ENCODE measurements around the gene HDAC9.

DNA sequence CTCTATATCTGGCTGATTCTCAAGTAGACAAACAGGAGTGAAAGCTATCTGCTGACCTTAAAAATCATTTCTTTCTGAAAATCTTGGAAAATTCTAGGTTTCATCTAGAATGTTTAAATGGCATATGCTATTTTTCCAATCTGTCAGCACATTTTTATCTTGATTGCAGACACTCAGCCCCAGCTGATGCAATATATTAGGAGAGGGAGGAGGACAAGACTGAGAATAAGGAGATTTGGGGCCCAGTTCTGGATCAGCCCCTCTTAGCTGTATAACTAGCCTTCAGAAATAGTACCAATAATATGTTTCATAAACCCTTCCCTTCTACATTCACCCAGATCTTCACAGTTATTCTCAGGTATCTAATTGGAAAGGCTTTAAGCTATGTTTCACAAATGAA lies 131.2 kb downstream of the HDAC9 start:
- TF ChIP-seq, protein P1, sequence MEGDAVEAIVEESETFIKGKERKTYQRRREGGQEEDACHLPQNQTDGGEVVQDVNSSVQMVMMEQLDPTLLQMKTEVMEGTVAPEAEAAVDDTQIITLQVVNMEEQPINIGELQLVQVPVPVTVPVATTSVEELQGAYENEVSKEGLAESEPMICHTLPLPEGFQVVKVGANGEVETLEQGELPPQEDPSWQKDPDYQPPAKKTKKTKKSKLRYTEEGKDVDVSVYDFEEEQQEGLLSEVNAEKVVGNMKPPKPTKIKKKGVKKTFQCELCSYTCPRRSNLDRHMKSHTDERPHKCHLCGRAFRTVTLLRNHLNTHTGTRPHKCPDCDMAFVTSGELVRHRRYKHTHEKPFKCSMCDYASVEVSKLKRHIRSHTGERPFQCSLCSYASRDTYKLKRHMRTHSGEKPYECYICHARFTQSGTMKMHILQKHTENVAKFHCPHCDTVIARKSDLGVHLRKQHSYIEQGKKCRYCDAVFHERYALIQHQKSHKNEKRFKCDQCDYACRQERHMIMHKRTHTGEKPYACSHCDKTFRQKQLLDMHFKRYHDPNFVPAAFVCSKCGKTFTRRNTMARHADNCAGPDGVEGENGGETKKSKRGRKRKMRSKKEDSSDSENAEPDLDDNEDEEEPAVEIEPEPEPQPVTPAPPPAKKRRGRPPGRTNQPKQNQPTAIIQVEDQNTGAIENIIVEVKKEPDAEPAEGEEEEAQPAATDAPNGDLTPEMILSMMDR (IDR thresholded peaks at IDR 0.05; ENCODE audit: borderline replicate concordance, extremely low read depth, low read length, poor library complexity, severe bottlenecking) = no peak
- no peak for TF ChIP-seq EZH2 (IDR thresholded peaks at IDR 0.05; ENCODE audit: borderline replicate concordance, low read depth, low read length, severe bottlenecking)

Measured in DND-41 (cell line).